Measurements from ENCODE around the gene PAGE3.

Gene PAGE3

GRCh38 chrX:55240788-55241340 lies 23.9 kb downstream of the PAGE3 start:
- Histone ChIP-seq H3K79me2 (ENCODE audit: insufficient read depth, low read length) (no peaks in the 10 kb centered on the region), H3K27me3 (ENCODE audit: insufficient read depth, low read length, poor library complexity, severe bottlenecking) (no peaks in the 10 kb centered on the region), H3K9me2 (replicated peaks; ENCODE audit: low read depth, low read length) (no peaks in the 10 kb centered on the region), H2AFZ (ENCODE audit: low read length) (no peak overlapping the region), H4K20me1 (ENCODE audit: insufficient read depth, low read length, poor library complexity, severe bottlenecking) (no peaks in the 10 kb centered on the region), H3K9me3 (ENCODE audit: insufficient read depth, low read depth, low read length) (no peaks in the 10 kb centered on the region), H3K9ac (ENCODE audit: low read depth, low read length, poor library complexity, severe bottlenecking) (no peak overlapping the region), H3F3A (ENCODE audit: low read depth) (no peaks in the 10 kb centered on the region), H3K4me3 (ENCODE audit: low read length, poor library complexity, severe bottlenecking) (no peak overlapping the region), H3K4me1 (ENCODE audit: insufficient read depth, low read length, poor library complexity, severe bottlenecking) (no peaks in the 10 kb centered on the region), H3K36me3 (ENCODE audit: insufficient read depth, low read length) (no peaks in the 10 kb centered on the region), H3K4me2 (ENCODE audit: low read depth, low read length, poor library complexity, severe bottlenecking) (no peak overlapping the region)
- TF ChIP-seq, protein P1, sequence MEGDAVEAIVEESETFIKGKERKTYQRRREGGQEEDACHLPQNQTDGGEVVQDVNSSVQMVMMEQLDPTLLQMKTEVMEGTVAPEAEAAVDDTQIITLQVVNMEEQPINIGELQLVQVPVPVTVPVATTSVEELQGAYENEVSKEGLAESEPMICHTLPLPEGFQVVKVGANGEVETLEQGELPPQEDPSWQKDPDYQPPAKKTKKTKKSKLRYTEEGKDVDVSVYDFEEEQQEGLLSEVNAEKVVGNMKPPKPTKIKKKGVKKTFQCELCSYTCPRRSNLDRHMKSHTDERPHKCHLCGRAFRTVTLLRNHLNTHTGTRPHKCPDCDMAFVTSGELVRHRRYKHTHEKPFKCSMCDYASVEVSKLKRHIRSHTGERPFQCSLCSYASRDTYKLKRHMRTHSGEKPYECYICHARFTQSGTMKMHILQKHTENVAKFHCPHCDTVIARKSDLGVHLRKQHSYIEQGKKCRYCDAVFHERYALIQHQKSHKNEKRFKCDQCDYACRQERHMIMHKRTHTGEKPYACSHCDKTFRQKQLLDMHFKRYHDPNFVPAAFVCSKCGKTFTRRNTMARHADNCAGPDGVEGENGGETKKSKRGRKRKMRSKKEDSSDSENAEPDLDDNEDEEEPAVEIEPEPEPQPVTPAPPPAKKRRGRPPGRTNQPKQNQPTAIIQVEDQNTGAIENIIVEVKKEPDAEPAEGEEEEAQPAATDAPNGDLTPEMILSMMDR (conservative IDR thresholded peaks at IDR 0.05; ENCODE audit: low read length) = no peak
- TF ChIP-seq EZH2phosphoT487 (IDR thresholded peaks at IDR 0.05; ENCODE audit: borderline replicate concordance) = no peak

GRCh38 chrX:55220119-55220794 lies 44.5 kb downstream of the PAGE3 start, which contains the start of gene PAGE5:
Gene PAGE5, plus strand, starts transcription at chrX:55220346. Its CDS starts 1,037 bp downstream, at chrX:55221383.
- no peaks in the 10 kb centered on the region for H3K27me3 ChIP-seq (ENCODE audit: insufficient read depth, low read length, poor library complexity, severe bottlenecking)
- no peak within 1 kb of the TSS for H3K4me3 ChIP-seq (ENCODE audit: low read length, poor library complexity, severe bottlenecking)
- no peaks in the 10 kb centered on the region for H3K9me2 ChIP-seq (replicated peaks; ENCODE audit: low read depth, low read length)
- TF ChIP-seq, protein P1 (conservative IDR thresholded peaks at IDR 0.05; ENCODE audit: low read length) = no peak
- no peak for TF ChIP-seq EZH2phosphoT487 (IDR thresholded peaks at IDR 0.05; ENCODE audit: borderline replicate concordance)
- H3K4me1 ChIP-seq (ENCODE audit: insufficient read depth, low read length, poor library complexity, severe bottlenecking) = no peaks in the 10 kb centered on the region
- H3K4me2 ChIP-seq (ENCODE audit: low read depth, low read length, poor library complexity, severe bottlenecking) = no peak within 1 kb of the TSS
- H3K9ac ChIP-seq (ENCODE audit: low read depth, low read length, poor library complexity, severe bottlenecking) = no peak within 1 kb of the TSS
- H3K9me3 ChIP-seq (ENCODE audit: insufficient read depth, low read depth, low read length) = no peaks in the 10 kb centered on the region
- no peaks in the 10 kb centered on the region for H3K79me2 ChIP-seq (ENCODE audit: insufficient read depth, low read length)
- H4K20me1 ChIP-seq (ENCODE audit: insufficient read depth, low read length, poor library complexity, severe bottlenecking) = no peaks in the 10 kb centered on the region
- no peaks in the 10 kb centered on the region for H3F3A ChIP-seq (ENCODE audit: low read depth)
- no peaks in the 10 kb centered on the region for H3K36me3 ChIP-seq (ENCODE audit: insufficient read depth, low read length)
- H2AFZ ChIP-seq (ENCODE audit: low read length) = no peak within 1 kb of the TSS

DNA sequence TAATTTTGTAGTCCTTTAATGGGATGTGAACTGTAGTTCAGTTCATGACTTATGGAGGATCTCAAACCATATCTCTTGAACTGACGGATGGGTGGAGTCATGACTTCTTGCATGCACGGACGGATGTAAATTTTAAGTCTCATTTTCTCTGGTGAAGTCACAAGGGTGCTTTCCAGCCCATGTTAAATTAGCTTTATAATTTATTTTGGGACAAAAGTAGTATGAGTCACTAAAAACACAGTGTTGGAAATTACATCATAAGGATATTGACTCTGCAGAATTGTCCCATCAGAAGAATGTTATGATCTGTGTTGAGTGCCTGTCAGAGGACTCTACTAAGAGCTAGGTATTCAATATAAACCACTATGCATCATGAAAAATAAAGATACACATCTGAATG lies 51.3 kb downstream of the PAGE3 start:
- H3K9ac ChIP-seq (ENCODE audit: low read depth, low read length, poor library complexity, severe bottlenecking) = no peak overlapping the region
- H3K4me1 ChIP-seq (ENCODE audit: insufficient read depth, low read length, poor library complexity, severe bottlenecking) = no peaks in the 10 kb centered on the region
- no peak overlapping the region for H2AFZ ChIP-seq (ENCODE audit: low read length)
- H3K36me3 ChIP-seq (ENCODE audit: insufficient read depth, low read length) = no peaks in the 10 kb centered on the region
- no peaks in the 10 kb centered on the region for H3K9me3 ChIP-seq (ENCODE audit: insufficient read depth, low read depth, low read length)
- H3K4me3 ChIP-seq (ENCODE audit: low read length, poor library complexity, severe bottlenecking) = no peak overlapping the region
- H3F3A ChIP-seq (ENCODE audit: low read depth) = no peaks in the 10 kb centered on the region
- no peak overlapping the region for H3K4me2 ChIP-seq (ENCODE audit: low read depth, low read length, poor library complexity, severe bottlenecking)
- no peaks in the 10 kb centered on the region for H3K9me2 ChIP-seq (replicated peaks; ENCODE audit: low read depth, low read length)
- TF ChIP-seq EZH2phosphoT487 (IDR thresholded peaks at IDR 0.05; ENCODE audit: borderline replicate concordance) = no peak
- TF ChIP-seq, protein P1 (conservative IDR thresholded peaks at IDR 0.05; ENCODE audit: low read length) = no peak
- H4K20me1 ChIP-seq (ENCODE audit: insufficient read depth, low read length, poor library complexity, severe bottlenecking) = no peaks in the 10 kb centered on the region
- no peaks in the 10 kb centered on the region for H3K79me2 ChIP-seq (ENCODE audit: insufficient read depth, low read length)
- no peaks in the 10 kb centered on the region for H3K27me3 ChIP-seq (ENCODE audit: insufficient read depth, low read length, poor library complexity, severe bottlenecking)
